ENCODE measurements around the gene NFATC2IP.
A peak's percentile ranks its signal among the peaks of the same experiment; 100 is the strongest.
"Not testable (repeated sequence)": the region's sequence is repeated elsewhere in the genome, so short reads cannot be mapped to it uniquely, and the experiment has no call there.

Gene NFATC2IP

DNA sequence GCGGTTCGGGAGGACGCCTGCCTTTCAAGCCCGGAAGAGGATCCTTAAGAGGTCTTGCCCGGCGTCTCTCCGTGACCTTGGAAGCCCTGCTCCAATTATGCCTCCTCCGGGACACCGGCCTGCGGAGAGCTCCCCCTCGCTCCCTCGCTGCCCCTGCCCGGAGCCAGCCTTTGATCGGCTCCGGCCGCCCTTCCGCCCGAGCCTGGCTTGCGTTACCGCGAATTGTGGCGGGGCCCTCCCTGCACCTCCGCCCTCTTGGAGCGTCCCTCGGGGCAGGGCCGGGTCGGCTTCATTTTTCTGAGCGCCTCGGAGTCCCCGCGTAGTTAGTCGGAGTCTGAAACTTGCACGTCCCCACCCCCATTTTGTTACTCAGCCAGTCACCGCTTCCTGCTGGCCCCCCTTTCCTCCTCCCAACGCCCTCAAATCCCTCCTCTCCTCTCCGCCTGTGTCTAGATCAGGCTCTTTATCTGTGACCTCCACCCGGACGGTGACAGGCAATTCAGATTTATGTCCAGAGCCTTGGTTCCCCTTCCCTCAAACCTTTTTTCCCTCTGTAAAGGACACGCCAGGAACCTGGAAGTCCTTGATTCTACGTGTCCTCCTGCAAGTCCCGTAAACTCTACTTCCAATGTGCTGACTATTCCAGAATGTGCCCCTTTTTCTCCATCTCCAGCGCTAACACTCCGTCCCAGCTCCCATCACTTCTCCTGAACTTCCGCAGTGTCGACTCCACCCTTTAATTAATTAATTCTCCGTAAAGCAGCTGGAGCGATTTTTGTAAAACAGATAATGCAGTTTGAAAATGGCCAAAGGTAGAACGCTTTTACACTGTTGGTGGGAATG lies 25.1 kb upstream of the NFATC2IP start:
- DNase-seq = peak in 31 of 56 donors; percentile 30 to 76 (median 57)

DNA sequence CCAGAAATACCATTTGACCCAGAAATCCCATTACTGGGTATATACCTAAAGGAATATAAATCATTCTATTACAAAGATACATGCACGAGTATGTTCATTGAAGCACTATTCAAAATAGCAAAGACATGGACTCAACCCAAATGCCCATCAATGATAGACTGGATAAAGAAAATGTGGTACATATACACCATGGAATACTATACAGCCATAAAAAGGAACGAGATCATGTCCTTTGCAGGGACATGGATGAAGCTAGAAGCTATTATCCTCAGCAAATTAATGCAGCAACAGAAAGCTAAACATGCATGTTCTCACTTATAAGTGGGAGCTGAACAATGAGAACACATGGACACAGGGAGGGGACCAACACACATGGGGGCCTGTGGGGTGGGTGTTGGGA lies 24.5 kb upstream of the NFATC2IP start:
- not testable (repeated sequence) for DNase-seq

DNA sequence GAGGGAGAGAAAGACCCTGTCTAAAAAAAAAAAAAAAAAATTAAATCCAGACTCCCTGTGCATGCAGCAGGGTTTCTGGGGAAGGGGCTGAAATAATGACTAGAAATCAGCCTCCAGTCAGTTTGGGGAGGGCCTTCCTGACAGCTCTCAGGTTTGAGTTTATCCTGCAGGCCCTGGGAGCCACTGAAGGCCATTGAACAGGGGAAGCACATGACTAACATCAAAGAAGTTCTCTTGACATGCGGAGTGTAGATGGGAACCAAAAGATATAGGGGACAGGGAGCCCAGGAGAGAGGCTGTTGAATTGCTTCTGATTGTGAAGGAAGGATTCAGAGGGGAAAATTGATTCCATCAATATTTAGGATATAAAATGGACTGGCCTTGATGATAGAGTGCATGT lies 22.9 kb upstream of the NFATC2IP start:
- DNase-seq = no peak

DNA sequence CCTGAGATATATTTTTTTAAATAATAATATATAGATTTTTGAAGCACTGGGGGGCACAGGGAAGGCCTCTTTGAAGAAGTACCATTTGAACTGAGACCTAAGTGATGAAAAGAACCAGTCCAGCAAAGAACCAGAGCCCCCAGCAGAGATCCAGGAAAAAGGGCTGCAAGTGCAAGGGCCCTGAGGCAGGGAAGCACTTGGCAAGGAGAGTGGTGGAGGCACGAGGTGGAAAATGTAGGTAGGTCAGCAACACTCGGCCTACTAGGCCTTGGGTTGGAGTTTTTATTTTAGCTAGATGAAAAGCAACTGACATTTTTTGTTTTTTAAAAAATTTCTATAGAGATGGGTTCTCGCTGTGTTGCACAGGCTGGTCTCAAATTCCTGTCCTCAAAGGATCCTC lies 20.5 kb upstream of the NFATC2IP start:
- DNase-seq = no peak

DNA sequence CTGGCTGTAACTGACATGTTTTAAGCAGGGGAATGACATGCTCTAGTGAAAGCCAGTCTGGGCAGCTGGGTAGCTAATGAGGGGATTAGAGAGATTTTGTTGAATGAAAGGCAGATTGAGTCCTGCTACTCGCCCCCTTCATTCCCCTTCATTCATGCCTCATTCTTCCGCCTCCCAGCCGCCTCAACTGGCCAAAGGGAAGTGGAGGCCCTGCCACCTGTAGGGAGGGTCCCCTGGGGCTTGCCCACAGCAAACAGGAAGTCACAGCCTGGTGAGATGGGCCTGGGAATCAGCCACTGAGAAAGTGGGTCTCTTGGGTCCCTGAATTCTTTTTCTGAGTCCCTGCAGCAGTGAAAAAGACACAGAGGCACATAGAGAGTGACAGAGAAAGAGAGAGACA lies 20.1 kb upstream of the NFATC2IP start:
- no peak for DNase-seq

DNA sequence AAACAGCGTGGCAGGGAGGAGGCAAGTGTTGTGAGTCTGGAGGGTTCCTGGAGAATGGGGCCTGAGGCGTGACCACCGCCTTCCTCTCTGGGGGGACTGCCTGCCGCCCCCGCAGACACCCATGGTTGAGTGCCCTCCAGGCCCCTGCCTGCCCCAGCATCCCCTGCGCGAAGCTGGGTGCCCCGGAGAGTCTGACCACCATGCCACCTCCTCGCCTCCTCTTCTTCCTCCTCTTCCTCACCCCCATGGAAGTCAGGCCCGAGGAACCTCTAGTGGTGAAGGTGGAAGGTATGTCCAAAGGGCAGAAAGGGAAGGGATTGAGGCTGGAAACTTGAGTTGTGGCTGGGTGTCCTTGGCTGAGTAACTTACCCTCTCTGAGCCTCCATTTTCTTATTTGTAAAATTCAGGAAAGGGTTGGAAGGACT lies 18.9 kb upstream of the NFATC2IP start, which contains the start of gene CD19:
Gene CD19, plus strand, starts transcription at position 171 of the 425 bp plus-strand sequence. Its CDS starts 30 bp downstream, at position 201.
- no peak for DNase-seq

DNA sequence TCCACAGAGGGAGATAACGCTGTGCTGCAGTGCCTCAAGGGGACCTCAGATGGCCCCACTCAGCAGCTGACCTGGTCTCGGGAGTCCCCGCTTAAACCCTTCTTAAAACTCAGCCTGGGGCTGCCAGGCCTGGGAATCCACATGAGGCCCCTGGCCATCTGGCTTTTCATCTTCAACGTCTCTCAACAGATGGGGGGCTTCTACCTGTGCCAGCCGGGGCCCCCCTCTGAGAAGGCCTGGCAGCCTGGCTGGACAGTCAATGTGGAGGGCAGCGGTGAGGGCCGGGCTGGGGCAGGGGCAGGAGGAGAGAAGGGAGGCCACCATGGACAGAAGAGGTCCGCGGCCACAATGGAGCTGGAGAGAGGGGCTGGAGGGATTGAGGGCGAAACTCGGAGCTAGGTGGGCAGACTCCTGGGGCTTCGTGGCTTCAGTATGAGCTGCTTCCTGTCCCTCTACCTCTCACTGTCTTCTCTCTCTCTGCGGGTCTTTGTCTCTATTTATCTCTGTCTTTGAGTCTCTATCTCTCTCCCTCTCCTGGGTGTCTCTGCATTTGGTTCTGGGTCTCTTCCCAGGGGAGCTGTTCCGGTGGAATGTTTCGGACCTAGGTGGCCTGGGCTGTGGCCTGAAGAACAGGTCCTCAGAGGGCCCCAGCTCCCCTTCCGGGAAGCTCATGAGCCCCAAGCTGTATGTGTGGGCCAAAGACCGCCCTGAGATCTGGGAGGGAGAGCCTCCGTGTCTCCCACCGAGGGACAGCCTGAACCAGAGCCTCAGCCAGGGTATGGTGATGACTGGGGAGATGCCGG lies 18.2 kb upstream of the NFATC2IP start:
- no peak for DNase-seq

DNA sequence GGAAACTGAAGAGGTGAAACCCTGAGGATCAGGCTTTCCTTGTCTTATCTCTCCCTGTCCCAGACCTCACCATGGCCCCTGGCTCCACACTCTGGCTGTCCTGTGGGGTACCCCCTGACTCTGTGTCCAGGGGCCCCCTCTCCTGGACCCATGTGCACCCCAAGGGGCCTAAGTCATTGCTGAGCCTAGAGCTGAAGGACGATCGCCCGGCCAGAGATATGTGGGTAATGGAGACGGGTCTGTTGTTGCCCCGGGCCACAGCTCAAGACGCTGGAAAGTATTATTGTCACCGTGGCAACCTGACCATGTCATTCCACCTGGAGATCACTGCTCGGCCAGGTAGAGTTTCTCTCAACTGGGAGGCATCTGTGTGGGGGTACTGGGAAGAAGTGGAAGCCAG lies 17.6 kb upstream of the NFATC2IP start:
- DNase-seq = no peak

DNA sequence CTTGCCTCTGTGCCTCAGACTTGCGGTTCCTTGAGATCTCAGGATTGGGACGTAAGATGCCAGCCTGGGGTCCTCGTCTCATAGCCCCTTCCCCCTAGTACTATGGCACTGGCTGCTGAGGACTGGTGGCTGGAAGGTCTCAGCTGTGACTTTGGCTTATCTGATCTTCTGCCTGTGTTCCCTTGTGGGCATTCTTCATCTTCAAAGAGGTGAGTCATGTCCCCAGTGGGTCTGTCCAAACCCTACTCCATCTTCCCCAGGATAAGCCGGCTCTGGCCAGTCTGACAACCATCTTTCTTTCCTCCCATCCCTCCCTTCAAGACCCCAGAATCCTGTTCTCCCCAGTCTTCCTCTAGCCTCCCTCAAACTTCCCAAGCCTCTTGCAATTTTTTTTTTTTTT lies 15.4 kb upstream of the NFATC2IP start:
- no peak for DNase-seq

DNA sequence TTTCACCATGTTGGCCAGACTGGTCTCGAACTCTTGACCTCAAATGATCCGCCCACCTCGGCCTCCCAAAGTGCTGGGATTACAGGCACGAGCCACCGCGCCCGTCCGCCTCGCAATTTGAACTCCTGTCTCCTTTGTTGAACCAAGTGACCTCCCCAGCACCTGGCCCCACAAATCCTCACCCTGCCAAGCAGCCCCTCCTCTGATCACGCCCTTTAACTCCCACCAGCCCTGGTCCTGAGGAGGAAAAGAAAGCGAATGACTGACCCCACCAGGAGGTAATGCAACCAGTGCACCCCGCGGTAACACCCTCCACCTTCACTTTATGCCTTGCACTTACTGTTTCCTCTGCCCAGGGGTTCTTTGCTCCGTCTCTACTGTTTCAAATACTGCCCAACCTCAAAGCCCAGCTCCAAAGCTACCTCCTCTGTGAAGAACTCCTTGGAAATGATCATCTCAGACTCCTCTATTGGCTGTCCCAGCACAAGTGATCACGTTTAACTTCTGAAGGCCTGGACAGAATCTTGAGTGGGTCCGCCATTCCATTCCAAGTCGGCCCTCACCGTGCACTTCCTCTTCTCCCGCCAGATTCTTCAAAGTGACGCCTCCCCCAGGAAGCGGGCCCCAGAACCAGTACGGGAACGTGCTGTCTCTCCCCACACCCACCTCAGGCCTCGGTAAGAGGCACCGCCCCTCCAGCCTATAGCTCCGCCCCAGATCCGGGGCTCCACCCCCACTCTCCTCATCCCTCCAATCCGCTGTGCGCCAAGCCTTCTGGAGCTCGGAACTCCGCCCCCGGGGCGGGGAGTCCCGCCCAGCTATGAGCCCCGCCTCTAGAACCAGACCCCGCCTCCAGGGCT lies 14.6 kb upstream of the NFATC2IP start:
- peak in 42 of 56 donors; percentile 0 to 70 (median 30) for DNase-seq

DNA sequence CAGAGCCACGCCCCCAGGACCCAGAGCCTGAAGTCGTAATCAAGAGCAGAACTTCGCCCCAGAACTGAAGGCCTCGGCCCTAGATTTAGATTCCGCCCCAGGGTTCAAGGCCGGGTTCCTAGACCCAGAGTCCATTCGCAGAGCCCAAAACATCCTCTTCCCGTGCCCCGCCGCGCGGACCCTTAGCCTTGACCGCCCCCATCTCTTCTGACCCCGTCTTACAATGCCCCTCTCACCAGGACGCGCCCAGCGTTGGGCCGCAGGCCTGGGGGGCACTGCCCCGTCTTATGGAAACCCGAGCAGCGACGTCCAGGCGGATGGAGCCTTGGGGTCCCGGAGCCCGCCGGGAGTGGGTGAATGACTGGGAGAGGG lies 14.0 kb upstream of the NFATC2IP start:
- no peak for DNase-seq

DNA sequence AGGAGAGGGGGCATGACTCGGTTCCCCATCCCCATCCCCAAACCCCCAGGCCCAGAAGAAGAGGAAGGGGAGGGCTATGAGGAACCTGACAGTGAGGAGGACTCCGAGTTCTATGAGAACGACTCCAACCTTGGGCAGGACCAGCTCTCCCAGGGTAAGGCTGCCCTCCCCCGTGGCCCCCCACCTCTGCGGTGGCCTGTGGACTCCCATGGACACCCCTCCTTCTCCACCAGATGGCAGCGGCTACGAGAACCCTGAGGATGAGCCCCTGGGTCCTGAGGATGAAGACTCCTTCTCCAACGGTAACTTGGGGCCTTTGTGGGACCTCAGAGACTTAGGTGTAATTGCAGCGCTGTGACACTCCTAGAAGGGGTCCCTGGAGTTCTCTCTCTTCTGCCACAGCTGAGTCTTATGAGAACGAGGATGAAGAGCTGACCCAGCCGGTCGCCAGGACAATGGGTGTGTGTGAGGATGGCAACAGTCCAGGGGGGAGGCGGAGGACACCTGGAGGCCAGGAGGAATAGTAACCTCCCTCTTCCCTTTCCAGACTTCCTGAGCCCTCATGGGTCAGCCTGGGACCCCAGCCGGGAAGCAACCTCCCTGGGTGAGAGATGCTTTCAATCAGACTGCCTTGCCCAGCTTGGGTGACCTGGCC lies 13.4 kb upstream of the NFATC2IP start:
- DNase-seq = no peak

DNA sequence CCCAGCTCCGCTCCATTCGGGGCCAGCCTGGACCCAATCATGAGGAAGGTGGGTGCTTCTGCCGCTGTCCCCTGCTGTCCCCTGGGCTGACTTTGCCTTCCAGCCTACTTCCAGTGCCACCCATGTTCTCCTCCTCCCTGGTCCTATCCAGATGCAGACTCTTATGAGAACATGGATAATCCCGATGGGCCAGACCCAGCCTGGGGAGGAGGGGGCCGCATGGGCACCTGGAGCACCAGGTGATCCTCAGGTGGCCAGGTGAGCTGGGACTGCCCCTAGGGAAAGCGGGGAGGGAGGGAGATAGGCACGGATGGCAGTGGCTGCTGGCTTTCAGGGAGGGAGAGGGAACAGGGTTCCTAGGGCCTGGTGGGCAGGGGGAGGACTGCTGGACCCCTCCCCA lies 12.0 kb upstream of the NFATC2IP start:
- DNase-seq = no peak

DNA sequence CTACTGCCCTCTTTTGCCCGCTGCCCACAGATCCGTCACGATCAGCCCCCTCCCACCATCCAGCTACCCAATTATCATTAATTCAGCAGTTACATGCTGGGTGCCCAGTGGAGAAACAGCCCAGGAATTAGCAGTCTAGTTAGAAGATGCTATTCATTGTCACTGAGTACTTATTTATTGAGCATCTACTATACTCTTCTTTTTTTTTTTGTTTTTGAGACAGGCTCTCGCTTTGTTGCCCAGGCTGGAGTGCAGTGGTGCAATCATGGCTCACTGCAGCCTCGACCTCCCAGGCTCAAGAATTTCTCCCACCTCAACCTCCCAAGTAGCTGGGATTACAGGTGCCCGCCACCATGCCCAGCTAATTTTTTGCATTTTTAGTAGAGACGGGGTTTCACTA lies 10.9 kb upstream of the NFATC2IP start:
- not testable (repeated sequence) for DNase-seq

DNA sequence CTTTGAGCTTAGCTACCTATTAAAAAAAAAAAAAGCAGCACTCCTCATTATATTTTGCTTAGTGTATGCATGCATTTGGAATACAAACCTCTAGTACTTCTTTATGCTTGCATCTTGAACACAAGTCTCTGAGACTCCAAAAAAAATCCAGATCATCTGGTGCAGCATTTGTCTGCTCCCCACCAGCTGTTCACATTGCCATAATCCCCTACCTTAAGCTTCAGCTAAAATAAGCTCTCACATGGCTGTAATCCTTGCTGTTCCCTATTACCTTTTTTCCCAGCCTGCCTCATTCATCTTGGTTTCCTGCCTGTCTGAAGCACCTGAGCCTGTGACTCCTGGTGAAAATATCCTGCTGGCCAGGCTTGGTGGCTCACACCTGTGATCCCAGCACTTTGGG lies 7.5 kb upstream of the NFATC2IP start:
- DNase-seq = no peak

DNA sequence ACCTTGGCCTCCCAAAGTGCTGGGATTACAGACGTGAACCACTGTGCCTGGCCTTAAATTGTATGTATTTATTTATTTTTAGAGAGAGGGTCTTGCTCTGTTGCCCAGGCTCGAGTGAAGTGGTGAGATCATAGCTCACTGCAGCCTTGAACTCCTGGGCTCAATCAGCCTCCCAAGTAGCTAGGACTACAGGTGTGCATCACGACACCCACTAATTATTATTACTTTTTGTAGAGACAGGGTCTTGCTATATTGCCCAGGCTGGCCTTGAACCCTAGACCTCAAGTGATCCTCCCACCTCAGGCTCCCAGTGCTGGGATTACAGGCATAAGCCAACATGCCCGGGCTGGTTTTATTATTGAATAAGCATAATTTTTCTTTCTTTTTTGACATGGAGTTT lies 4.1 kb upstream of the NFATC2IP start:
- DNase-seq = no peak

DNA sequence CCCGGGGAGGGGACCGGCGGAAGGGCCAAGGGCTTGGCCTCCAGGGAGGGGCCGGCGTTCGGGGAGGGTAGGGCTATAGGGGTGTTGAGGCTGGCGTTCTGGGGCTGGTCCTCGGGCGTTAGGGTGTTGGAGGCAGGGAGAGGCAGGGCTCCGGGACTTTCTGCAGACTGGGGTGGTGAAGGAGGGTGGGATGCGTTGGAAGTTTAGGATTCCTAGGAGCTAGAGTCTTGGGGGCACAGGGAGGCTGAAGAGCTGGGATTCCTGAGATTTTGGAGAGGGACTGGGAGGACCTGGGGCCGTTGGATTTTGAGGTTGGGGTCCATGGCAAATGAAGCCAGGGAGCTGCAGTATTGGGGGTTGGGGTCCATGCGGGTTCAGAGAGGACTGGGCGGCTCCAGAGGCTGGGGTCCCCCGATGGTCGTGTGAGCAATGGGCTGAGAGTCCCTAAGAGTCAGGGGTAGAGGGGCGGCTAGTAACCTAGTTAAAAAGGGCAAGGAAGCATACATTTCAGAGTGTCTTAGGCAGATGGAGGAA lies 740 bp downstream of the NFATC2IP start:
- DNase-seq = peak in 4 of 56 donors; percentile 30 to 44 (median 35)

DNA sequence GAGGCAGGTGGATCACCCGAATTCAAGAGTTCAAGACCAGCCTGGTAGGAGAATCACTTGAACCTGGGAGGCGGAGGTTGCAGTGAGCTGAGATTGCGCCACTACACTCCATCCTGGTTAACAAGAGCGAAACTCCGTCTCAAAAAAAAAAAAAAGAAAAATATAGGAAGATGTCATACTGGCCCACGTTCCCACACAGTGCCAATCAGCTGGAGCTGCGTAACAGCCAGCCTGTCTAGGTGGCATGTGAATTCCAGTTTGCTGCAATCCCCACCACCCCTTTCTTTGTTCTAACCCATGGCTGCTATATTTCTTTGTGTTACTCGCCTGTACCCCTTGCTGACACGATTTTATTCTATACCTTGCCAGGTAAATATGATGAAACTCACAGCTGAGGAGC lies 7.5 kb downstream of the NFATC2IP start:
- DNase-seq = no peak

DNA sequence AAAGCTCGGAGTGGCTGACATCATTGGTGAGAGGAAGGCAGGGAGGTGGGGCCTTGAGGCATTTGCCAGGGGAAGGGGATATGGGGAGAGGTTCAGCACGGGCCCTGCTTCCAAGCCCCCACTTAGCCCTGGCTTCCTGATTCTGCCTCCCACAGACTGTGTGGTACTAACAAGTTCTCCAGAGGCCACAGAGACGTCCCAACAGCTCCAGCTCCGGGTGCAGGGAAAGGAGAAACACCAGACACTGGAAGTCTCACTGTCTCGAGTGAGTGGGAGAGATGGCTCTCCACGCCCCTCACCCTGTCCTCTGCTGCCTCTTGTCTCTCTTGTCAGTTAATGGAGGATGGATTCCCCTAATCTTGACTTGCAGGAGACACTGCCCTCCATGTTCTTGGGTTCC lies 8.1 kb downstream of the NFATC2IP start:
- no peak for DNase-seq

DNA sequence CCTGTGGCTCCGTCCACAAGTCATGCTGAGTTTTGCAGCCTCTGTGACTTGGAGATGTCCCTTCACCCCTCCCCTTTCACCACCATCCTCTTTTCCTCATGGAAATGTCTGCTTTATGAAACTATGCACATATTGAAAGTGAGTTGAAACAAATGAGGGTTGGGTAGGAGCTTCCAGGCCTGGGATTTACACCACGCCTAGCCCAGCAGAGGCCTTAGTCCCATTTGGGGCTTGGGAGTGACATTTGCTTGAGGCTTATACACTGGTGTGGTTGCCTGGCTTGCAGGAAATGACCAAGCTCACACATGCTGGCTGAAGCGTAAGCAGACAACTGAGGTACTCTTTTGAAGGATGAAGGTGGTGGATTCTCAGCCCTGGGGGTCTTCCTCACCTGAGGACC lies 13.3 kb downstream of the NFATC2IP start:
- DNase-seq = no peak

DNA sequence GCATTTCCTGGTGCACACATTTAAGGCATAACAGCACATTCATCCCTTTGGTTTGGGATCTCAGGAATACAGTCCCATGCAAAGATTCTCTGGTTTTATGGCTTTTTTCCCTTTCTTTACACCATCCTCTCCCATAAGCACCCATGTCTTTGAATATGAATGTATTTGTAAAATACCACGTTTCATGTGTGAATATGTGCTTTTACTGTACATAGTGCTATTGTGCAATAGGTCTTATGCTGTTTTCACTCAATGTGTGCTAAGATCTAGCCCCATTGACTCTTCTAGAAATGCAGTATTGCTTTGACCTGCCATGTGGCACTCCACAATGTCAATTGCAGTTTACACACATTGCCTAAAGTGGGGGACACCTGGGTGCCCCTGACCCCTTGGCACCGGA lies 13.8 kb downstream of the NFATC2IP start:
- DNase-seq = no peak

Data from amygdala (tissue), 56 donors.